GM10266 (cell line): Measurements from ENCODE around the gene LY6G5C.

ENCODE experiments used
- DNase-seq: peaks from one replicate; pipeline ENCODE4 v3.0.0; 2012; ENCODE audit errors: extremely low spot score
- CTCF ChIP-seq: IDR thresholded peaks from 2 replicates; pipeline ENCODE4 v1.5.1; 2012; ENCODE audit warnings: mild to moderate bottlenecking, low read depth; ENCODE audit not compliant: control insufficient read depth, insufficient read depth; ENCODE audit errors: missing control alignments

Gene LY6G5C

GRCh38 chr6:31676322-31676903 lies 4.5 kb downstream of the LY6G5C start:
- no peak for DNase-seq
- no peak for TF ChIP-seq CTCF

GRCh38 chr6:31669676-31670075 lies 11.2 kb downstream of the LY6G5C start, which contains the start of gene LY6G5B:
TSS of gene LY6G5B (plus strand) at chr6:31669976. CDS start at chr6:31670951, 975 bp downstream.
- DNase-seq, result no peak
- no peak for TF ChIP-seq CTCF

- no peak for DNase-seq
- TF ChIP-seq CTCF, result no peak
These were observed 14.4 kb downstream of the LY6G5C start for GRCh38 chr6:31666337-31666965.

GRCh38 chr6:31665501-31666336 lies 15.1 kb downstream of the LY6G5C start, which contains the start of gene CSNK2B:
TSS of gene CSNK2B (plus strand) at chr6:31666080. CDS start at chr6:31666832, 752 bp downstream.
- peak; percentile 95 for DNase-seq
- TF ChIP-seq CTCF, result no peak

- peak; percentile 83 for DNase-seq
- TF ChIP-seq CTCF, result no peak
These were observed 15.9 kb downstream of the LY6G5C start, which contains the start of gene GPANK1 for GRCh38 chr6:31664790-31665500. TSS of gene GPANK1 (minus strand) at chr6:31664997. CDS start at chr6:31664478, 519 bp downstream.

GRCh38 chr6:31663961-31664789 lies 16.7 kb downstream of the LY6G5C start:
- DNase-seq, result no peak
- no peak for TF ChIP-seq CTCF
